ENCODE results near the gene TEX19.

TEX19 gene

DNA sequence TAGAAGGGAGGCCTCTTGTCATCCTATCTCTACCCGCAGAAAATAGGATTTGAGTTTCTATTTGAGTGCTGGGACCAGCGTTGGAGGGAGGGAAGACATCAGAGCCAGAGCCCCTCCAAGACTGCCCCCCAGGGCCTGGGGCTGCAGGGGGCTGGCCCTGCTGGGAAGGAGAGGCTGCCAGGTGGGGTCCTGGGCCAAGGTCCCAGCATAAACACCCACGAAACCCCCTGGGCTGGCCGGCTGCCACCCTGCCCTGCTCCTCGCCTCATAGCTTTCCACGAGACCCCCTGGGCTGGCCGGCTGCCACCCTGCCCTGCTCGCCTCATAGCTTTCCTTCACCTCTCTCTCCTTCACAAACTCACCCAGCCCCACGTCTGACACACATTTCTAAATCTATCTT, 10.6 kb upstream of the TEX19 start:
- no peak for TF ChIP-seq CTCF (IDR thresholded peaks at IDR 0.05; ENCODE audit: low read length, missing control alignments)
- no peak for DNase-seq (ENCODE audit: low read depth)
- H3K4me3 ChIP-seq (replicated peaks; ENCODE audit: low read depth, low read length): no peak overlapping the region

- no peak for DNase-seq (ENCODE audit: low read depth)
- no peak for TF ChIP-seq CTCF (IDR thresholded peaks at IDR 0.05; ENCODE audit: low read length, missing control alignments)
- H3K4me3 ChIP-seq (replicated peaks; ENCODE audit: low read depth, low read length): no peak overlapping the region
These were observed 10.2 kb upstream of the TEX19 start for GRCh38 chr17:82348866-82349265.

GRCh38 chr17:82349287-82349701, 9.8 kb upstream of the TEX19 start:
- no peak for TF ChIP-seq CTCF (IDR thresholded peaks at IDR 0.05; ENCODE audit: low read length, missing control alignments)
- DNase-seq (ENCODE audit: low read depth): peak; percentile 23
- H3K4me3 ChIP-seq (replicated peaks; ENCODE audit: low read depth, low read length): no peak overlapping the region

- DNase-seq (ENCODE audit: low read depth): no peak
- no peak for TF ChIP-seq CTCF (IDR thresholded peaks at IDR 0.05; ENCODE audit: low read length, missing control alignments)
- no peak overlapping the region for H3K4me3 ChIP-seq (replicated peaks; ENCODE audit: low read depth, low read length)
These were observed 8.6 kb upstream of the TEX19 start for GRCh38 chr17:82350182-82351030.

DNA sequence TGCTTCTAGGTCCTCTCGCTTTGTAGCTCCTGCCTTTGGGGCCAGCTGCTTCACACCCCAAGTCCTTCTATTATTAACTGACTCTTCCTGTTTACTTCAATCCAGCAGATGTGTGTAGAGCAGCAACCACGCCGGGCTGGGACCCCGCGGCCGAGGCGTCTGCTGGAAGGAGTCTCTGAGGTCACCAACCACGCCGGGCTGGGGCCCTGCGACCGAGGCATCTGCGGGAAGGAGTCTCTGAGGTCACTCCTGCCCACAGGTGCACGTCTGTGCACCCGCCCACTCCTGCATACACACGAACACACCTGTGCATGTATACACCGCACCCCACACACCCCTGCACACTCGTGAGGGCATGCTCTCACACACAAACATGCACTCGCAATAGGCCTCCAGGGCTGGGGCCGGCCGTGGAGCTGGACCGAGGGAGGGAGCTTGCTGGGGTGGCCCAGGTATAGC, 7.8 kb upstream of the TEX19 start:
- no peak for DNase-seq (ENCODE audit: low read depth)
- TF ChIP-seq CTCF (IDR thresholded peaks at IDR 0.05; ENCODE audit: low read length, missing control alignments): no peak
- H3K4me3 ChIP-seq (replicated peaks; ENCODE audit: low read depth, low read length): no peak overlapping the region

DNA sequence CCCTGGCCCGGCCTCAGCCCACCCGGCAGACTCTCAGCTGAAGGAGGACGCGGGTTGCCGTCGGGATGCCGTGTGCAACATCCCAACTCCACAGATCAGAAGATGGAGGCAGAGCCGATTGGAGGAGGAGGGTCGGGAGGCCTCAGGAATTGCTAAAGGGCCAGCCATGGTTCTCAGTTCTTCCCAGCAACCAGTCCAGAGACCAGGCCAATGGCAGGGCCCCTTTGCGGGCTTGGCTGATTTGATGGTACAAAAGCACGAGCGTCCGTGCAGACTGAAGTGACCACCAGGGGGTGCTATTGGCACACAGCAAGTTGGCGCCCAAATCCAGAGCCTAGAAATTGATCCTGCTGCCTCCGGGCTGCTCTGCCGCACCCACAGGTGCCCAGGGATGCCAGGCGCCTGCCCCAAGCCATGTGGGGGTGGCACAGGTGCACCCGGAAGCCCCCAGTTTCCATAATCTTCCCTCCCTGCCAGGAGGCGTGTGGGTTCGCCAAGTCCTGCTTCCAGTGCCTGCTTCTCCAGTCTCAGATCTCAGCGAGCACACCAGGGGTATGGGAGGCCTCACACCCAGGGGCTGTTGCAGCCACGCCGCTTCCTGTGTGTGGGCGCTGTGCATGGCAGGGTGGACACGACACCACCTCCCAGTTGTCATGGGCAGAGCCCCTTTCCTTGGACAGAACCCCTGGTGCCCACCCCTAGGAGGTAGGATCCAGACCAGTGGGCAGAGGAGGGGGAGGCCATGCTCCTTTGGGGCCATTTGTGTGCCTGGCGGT, 7.1 kb upstream of the TEX19 start:
- TF ChIP-seq CTCF (IDR thresholded peaks at IDR 0.05; ENCODE audit: low read length, missing control alignments): peak; percentile 90
- peak; percentile 94 for DNase-seq (ENCODE audit: low read depth)
- H3K4me3 ChIP-seq (replicated peaks; ENCODE audit: low read depth, low read length): no peak overlapping the region
